Activated CD4-positive, alpha-beta T cell treated with anti-CD3 and anti-CD28 coated beads, Interleukin-2, amount 50 U/mL, for 4 hours (primary cell): Measurements from ENCODE around the gene EGFL6.

ENCODE experiments used
- DNase-seq, 2 experiments: peaks; one replicate each; pipeline ENCODE4 v3.0.0-alpha.2; 2020

The EGFL6 gene

GRCh38 chrX:13569479-13570260, at the start of gene EGFL6:
Gene EGFL6, plus strand, starts transcription at chrX:13569601. Its CDS starts 261 bp downstream, at chrX:13569862.
- DNase-seq, result no peak

GRCh38 chrX:13520351-13520750, 49.0 kb upstream of the EGFL6 start:
- no peak for DNase-seq

GRCh38 chrX:13520936-13521335, 48.5 kb upstream of the EGFL6 start:
- no peak for DNase-seq

GRCh38 chrX:13522811-13523210, 46.6 kb upstream of the EGFL6 start:
- DNase-seq, result no peak

GRCh38 chrX:13533726-13534125, 35.7 kb upstream of the EGFL6 start:
- DNase-seq, result no peak

GRCh38 chrX:13535376-13536165, 33.8 kb upstream of the EGFL6 start:
- DNase-seq, result no peak

- no peak for DNase-seq
These were observed 32.9 kb upstream of the EGFL6 start for GRCh38 chrX:13536551-13536950.

- DNase-seq, result no peak
These were observed 31.0 kb upstream of the EGFL6 start for GRCh38 chrX:13538414-13538813.

- DNase-seq, result no peak
These were observed 28.8 kb upstream of the EGFL6 start for GRCh38 chrX:13540602-13541001.

- DNase-seq, result no peak
These were observed 23.7 kb upstream of the EGFL6 start for GRCh38 chrX:13545726-13546125.

GRCh38 chrX:13547671-13548070, 21.7 kb upstream of the EGFL6 start:
- DNase-seq, result no peak

- DNase-seq, result no peak
These were observed 19.1 kb upstream of the EGFL6 start for GRCh38 chrX:13550346-13550745.

- no peak for DNase-seq
These were observed 17.8 kb upstream of the EGFL6 start for GRCh38 chrX:13551610-13552009.

- DNase-seq, result no peak
These were observed 16.5 kb upstream of the EGFL6 start for GRCh38 chrX:13552892-13553291.

- no peak for DNase-seq
These were observed 3.9 kb upstream of the EGFL6 start for GRCh38 chrX:13565511-13565910.

- no peak for DNase-seq
These were observed 832 bp downstream of the EGFL6 start for GRCh38 chrX:13570261-13570605.

GRCh38 chrX:13571136-13571535, 1.7 kb downstream of the EGFL6 start:
- DNase-seq, result no peak

GRCh38 chrX:13574600-13574999, 5.2 kb downstream of the EGFL6 start:
- no peak for DNase-seq

GRCh38 chrX:13579661-13580060, 10.3 kb downstream of the EGFL6 start:
- DNase-seq, result no peak

- DNase-seq, result no peak
These were observed 12.2 kb downstream of the EGFL6 start for GRCh38 chrX:13581554-13581953.

- no peak for DNase-seq
These were observed 18.5 kb downstream of the EGFL6 start for GRCh38 chrX:13587786-13588477.

GRCh38 chrX:13590207-13590606, 20.8 kb downstream of the EGFL6 start:
- DNase-seq, result no peak

- no peak for DNase-seq
These were observed 21.5 kb downstream of the EGFL6 start for GRCh38 chrX:13590914-13591313.

- DNase-seq, result no peak
These were observed 28.5 kb downstream of the EGFL6 start for GRCh38 chrX:13597874-13598273.
